Stimulated activated CD4-positive, alpha-beta T cell treated with anti-CD3 and anti-CD28 coated beads, Interleukin-1b, Interleukin-23, amount 100 ng/mL, for 4 hours (primary cell): ENCODE measurements around the gene GPRIN1.
"Not testable (repeated sequence)": the region's sequence is repeated elsewhere in the genome, so short reads cannot be mapped to it uniquely, and the experiment has no call there.

Experiments used
- DNase-seq, 2 donors: peaks; one replicate each; pipeline ENCODE4 v3.0.0-alpha.2; 2020; ENCODE audit warnings: low read depth in 2 of 2

GPRIN1 gene

GRCh38 chr5:176624938-176625337 is 15.0 kb upstream of the GPRIN1 start:
- no peak for DNase-seq

GRCh38 chr5:176624142-176624541 is 14.2 kb upstream of the GPRIN1 start:
- no peak for DNase-seq

DNA sequence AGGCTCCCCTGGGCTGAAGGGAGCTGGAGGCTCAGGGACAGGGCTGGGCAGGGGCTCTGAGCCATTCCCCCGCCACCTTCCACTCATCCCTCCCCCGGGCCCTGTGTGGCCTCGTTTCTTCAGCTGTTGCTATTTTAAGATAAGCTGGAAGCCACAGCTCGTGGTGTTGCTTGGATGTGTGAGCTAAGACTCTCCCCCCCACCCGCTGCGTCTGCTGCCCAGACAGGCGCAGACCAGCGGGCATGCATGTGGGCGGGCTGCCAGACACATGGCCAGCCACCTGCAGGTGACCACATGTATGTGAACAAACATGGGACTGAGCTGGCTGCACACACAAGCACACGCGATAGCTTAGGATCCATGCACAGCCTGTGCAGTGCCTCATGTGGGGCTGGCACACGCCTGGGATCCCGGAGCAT is 11.7 kb upstream of the GPRIN1 start:
- DNase-seq = no peak

DNA sequence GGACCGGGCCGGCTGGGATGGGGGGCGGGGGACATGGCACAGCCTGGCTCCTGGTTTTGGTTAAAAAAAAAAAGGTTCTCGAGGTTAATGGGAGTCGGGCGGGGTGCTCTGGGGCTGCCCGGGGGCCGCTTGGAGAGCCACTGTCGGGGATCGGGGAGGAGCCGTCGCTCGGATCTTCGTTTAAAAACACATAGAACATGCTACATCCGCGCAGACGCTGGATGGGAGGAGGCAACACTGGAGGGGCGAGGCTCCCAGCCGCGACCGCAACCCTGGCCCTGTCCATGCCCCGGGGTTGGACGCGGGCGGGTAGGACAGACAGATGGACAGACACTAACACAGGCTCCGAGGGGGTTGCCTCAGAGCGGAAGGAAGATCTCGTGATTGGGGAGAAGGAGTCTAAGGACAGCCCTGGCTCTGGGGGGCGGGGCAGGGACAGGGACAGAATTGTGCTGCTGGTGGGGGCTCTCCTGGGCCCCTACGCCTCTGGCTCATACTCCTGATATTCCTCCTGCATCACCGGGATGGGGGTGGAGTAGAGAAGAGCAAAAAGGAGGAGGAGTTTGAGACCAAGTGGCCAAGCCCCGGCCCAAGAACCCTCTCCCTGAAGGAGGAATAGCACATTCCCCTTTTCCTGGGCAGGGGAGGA is 10.5 kb upstream of the GPRIN1 start:
- DNase-seq = no peak

GRCh38 chr5:176619569-176620332 is 9.8 kb upstream of the GPRIN1 start:
- DNase-seq = no peak

DNA sequence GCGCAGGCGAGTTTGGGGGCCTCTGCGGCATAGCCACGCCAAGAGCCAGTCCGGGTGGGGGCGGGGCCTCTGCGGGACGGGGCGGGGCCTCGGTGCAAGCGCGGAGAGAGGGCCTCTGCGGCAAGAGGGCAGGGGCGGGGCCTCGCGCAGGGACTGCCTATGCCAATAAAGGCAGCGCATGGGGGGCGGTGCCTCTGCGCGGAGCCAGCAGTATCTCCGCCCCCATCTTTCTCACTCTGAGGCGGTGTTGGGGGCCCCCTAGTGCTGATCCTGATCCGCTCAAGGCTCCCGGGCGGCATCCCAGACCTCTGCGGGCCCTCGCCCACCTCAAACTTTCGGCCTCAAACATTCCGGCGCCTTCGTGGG is 9.2 kb upstream of the GPRIN1 start:
- DNase-seq = peak; percentile 63 to 76

DNA sequence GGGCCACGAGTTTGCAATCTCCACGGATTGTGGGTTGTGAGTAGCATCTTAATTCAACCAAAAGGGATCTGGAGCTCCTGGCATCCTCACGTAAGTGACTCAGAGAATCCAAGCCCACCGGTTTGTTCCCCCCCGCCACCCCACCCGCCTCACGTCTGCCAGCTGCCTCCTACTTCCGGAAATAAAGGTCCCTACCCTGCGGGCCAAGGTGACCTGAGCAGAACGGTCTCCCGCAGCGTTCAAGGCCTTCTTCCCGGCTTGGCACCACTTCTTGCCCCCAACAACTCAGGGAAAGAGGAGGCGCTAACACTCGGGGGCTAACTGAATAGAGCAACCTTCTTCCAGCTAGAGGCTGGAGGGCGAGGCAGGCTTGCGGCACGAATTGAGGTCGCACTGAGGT is 8.8 kb upstream of the GPRIN1 start:
- no peak for DNase-seq

GRCh38 chr5:176616511-176616910 is 6.6 kb upstream of the GPRIN1 start:
- no peak for DNase-seq

DNA sequence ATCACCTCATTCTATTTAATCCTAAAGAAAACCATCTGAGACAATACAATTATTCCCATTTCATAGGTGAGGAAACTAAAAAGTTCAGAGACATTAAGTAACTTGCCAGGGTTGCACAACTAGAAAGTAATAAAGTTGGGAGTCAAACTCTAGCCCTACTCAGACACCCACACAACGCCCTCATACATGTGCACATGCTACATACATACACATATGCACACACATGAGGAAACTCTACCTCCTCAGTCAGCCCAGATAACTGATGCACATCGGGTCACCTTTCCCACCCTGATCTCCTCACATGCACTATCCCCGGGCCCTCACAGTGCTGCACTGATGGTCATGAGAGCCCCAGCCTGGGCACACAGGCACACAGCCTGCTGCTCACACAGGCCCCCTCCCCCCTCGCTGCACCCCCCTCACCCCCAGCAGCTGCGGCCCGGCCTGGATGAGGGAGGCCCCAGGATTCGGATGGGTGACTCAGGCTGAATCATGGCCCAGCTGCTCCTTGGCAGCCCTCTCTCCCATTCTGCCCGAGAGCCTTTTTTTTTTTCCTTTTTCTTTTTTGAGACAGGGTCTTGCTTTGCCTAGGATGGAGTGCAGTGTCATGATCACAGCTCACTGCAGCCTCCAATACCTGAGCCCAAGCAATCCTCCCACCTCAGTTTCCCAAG is 5.0 kb upstream of the GPRIN1 start:
- DNase-seq = no peak

GRCh38 chr5:176612855-176613254 is 2.9 kb upstream of the GPRIN1 start:
- no peak for DNase-seq

- no peak for DNase-seq
Measured at GRCh38 chr5:176612008-176612407, 2.1 kb upstream of the GPRIN1 start.

DNA sequence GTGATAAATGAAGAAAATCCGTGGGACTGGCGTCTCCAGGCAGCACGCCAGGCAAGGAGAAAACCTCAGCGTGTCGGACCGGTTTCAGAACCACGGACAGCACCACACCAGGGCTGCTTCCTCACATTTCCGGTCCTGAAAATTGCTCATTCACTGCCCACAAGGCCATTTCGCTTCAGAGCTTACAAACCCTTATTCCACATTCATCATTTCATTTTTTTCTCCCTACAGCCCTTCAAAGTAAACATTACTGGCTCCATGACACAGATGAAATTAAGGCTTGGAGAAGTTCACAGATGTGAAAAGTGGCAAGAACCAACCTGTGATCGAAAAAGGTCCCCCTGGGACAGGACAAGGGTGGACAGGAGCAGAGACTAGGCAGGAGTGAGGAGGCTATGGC is 1.5 kb upstream of the GPRIN1 start:
- DNase-seq = no peak

DNA sequence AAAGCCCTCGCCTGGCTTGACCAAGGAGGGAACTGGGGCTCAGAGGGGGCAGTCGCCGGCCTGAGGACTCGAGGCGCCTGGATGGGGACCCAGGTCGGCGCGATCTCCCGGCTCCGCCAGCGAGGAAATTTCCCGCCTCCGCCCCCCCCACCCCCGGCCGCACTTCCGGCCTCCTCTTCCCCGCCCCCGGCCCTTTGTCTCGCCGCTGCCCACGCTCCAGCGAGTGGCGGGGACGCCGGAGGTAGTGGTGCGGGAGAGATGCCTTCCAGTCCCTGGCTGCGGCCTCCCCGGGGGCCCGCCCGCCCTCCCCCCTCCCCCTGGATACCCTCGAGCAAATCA is 448 bp upstream of the GPRIN1 start:
- DNase-seq = no peak

DNA sequence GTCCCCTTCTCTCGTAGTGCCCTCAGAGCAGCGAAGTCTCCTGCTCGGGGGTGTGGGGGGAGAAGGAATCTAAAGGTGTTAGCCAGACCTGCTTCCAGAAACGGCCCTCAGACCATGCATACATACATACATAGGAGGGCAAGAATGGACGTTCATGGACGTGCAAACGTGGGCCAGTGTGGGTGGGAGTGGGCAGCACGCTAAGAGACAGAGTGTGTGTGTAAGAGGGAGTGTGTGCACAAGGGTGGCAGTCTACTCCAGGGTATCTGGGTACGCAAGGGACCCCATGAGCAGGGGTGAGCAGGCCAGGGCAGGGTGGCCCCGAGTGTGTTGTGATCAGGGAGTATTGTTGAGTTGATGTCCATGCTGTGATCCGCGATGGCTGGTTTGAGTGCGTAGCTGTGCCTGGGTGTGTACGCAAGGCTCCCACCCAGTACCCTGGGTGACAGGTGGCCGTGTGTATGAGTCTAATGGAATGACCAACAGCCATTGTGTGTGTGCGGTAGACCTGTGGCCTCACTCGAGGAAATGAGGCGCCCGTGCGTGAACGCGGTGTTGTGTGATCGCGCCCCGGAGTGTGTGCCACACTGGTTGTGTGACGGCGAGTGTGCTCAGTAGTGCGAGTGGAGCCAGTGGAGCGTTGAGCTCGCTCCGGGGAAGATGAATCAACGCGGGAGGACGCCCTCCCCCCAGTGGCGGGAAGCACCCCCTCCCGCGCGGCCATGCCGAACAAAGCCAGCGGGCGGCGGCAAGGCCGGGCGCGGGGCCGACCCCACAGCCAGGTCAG is 826 bp downstream of the GPRIN1 start:
- DNase-seq = peak in 1 of 2 donors; percentile 20

DNA sequence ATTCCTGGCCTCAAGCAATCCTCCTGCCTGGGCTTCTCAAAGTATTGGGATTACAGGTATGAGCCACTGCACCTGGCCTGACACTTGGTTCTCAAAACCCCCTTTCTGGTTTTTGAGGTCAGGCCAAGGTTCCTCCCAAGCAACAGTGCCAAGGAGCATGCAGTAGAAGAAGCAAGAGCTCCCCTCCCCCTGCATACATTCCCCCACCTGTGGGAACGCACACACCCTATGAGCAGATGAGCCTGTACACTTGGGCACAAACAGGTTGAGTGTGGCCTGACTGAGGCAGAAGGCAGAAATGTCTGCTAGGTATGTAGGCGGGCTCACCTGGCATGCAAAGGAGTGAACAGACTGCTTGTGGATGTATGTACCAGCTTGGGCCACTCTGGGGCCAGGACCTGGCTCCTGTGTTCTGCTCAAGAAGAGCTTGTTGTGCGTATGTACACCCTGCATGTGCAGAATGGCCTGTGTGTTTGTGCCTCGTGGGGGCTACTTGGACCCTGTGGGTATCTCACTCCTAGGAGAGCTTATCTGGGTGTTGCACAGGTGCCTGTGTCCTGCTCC is 1.7 kb downstream of the GPRIN1 start:
- DNase-seq = no peak

GRCh38 chr5:176606875-176607274 is 3.1 kb downstream of the GPRIN1 start:
- DNase-seq = no peak

DNA sequence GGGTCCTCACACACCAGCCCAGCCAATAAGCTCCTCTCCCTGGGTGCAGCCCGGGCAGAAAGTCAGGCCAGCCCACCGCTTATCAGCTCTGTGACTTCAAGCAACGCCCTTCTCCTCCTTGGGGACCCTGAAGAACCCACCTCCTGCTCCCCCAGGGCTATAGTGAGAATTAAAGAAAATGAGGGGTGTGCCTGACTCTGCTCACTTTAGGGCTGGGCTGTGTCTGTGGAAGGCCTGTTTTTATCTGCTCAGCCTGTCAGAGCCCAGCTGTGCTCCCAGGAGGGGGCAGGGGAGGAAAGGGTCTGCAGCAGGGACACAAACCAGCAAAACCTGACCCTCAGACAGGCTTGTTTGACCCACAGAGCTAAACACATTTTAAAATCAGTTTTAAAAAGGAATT is 3.9 kb downstream of the GPRIN1 start:
- no peak for DNase-seq

GRCh38 chr5:176603091-176603490 is 6.9 kb downstream of the GPRIN1 start:
- no peak for DNase-seq

GRCh38 chr5:176601901-176602482 is 8.0 kb downstream of the GPRIN1 start:
- DNase-seq = no peak

DNA sequence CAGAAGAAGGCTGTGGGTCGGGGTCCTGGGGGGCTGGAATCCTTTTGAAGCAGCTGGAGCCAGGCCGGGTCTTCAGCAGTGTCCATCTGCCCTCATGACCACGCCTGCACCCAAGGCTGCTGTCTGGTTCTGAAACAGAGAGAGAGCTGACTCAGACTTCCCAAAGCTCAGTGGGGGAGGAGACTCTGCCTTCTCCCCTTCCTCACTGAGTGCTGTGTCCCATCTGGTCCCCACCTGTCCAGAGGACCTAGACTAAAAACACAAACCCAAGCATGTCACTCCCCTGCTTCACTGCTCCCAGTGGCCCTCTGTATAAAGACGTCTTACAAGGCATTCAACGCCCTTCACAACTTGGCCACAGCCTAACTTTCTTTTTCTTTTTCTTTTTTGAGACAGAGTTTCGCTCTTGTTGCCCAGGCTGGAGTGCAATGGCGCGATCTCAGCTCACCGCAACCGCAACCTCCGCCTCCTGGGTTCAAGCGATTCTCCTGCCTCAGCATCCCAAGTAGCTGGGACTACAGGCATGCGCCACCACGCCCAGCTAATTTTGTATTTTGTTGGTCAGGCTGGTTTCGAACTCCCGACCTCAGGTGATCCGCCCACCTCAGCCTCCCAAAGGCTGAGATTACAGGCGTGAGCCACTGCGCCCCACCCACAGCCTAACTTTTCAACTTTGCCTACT is 10.1 kb downstream of the GPRIN1 start:
- not testable (repeated sequence) for DNase-seq
